ENCODE measurements around the gene ASH1L.
"Not testable (repeated sequence)": the region's sequence is repeated elsewhere in the genome, so short reads cannot be mapped to it uniquely, and the experiment has no call there.

The ASH1L gene

DNA sequence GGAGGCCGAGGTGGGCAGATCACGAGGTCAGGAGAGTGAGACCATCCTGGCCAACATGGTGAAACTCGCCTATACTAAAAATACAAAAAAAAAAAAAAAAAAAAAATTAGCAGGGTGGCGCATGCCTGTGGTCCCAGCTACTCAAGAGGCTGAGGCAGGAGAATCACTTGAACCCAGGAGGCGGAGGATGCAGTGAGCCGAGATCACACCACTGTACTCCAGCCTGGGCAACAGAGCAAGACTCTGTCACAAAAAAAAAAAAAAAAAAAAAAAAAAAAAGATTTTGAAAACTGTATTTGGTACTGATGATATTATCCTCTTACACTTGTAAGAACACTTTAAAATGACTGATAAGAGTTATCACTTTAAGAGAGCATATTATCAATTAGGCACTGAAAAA, 74.2 kb downstream of the ASH1L start:
- DNase-seq = not testable (repeated sequence)

DNA sequence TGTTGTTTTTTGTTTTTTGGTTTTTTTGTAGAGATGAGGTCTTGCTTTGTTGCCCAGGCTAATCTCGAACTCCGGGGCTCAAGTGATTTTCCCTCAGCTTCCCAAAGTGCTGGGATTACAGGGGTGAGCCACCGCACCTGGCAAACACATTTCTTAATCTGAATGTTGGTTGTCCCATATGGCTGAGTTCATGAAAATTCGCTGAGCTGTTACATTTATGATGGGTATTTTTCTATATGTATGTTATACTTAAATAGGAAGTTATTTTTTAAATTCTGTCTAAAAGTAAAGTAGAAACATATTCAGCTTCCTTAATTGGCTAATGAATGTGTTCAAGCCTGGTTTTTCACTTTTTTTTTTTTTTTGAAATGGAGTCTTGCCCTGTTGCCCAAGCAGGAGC, 75.1 kb downstream of the ASH1L start:
- no peak for DNase-seq

DNA sequence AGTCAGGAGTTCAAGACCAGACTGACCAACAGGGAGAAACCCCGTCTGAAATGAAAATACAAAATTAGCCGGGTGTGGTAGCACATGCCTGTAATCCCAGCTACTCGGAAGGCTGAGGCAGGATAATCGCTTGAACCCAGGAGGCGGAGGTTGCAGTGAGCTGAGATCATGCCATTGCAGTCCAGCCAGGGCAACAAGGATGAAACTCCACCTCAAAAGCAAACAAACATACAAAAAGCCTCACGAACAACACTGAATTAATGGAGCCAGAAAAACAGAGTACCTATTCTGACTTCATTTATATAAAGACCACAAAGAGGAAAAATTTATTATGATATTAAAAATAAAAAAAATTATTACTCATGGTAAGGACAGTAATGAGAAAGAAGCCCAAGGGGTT, 75.7 kb downstream of the ASH1L start:
- DNase-seq = not testable (repeated sequence)

DNA sequence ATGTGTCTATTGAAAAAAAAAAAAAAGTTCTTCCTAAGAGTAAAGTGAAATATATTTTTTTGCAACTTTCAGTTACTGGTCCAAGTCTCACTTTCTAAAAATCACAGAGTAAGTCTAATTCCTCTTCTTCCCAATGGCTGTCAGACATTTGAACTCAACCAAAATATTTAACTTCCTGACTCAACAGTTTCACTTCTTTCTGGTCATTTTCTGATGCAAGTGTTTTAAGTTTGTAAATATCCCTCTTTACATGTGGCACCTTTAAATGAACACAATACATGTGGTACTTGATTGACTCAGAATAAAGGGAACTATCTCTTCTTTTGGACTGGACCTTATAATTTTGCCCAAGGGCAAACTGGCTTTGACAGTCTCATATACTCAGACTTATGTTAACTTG, 76.7 kb downstream of the ASH1L start:
- no peak for DNase-seq

DNA sequence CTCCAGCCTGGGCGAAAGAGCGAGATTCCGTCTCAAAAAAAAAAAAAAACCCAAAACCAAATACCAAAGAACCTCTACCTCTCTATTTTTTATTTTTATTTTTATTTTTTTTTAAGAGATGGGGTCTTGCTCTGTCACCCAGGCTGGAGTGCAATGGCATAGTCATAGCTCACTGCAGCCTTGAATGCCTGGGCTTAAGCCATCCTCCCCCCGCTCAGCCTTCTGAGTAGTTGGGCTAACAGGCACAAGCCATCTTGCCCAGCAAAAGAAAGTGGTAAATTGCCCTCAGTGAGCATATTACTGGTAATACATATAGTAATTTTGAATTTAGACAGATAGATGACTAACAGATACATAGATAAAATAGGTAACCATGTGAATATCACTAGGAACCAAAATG, 77.4 kb downstream of the ASH1L start:
- no peak for DNase-seq

DNA sequence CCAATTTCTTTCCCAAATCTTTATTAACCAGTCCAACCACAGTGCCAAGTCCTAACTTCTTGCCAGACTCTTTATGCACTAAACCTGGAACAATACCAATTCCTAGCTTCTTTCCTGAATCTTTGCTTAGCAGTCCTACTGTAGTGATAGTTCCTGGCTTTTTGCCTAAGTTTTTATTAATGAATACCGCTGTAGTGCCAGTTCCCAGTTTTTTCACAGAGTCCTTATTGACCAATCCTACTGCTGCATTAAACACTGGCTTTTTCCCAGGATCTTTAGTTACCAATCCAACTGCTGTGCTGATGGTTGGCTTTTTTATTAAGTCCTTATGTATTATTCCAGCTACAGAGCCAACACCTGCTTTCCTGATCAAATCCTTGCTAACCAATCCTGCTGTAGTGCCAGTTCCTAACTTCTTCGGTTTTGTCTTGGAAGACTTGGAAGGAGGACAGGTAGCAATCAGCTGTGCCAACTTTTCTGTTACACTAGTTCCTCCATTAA, 80.8 kb downstream of the ASH1L start:
- no peak for DNase-seq

DNA sequence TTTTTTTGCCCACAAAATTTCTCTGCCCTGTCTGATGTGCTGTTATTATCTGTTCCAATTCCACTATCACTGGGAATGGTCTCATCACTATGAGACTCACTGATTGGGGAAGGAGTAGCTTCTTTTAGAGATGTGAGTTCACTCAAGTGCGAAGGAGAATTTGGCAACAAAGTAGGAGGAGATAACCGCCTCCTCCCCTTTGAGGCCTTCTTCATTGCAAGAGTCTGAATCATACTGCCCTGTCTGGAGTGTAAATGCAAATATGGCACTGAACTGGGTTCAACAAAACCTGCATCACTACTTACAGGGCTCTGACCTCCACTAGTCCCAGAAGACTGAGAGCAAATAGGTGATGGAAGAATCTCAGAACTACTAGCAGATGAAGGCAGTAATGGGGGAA, 83.4 kb downstream of the ASH1L start:
- no peak for DNase-seq

DNA sequence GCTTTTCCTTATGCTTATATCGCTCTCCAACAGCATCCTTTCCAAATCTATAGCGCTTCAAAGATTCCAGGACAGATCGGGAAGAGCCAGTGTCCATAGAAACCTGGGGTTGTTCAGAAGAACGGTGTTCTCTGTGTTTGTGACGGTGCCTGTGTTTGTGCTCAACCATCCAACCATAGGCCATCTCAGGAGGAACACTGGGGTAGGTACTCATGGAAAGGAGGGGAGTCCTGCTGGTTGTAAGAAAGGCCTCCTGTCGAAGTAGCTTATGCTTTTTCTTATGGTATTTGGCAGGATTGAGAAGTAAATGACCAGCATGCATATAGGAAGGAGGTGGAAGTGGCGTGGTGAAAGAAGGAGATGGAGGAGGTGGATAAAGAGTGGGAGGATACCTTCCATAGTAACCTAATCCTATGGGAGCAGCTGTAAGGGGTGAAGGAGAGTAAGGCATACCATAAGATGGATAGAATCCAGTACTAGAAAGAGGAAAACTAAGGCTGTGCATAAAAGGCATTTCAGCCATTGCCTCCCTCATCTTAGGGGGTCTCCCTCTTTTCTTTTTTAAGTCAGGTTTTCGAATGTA, 84.2 kb downstream of the ASH1L start:
- DNase-seq = no peak

DNA sequence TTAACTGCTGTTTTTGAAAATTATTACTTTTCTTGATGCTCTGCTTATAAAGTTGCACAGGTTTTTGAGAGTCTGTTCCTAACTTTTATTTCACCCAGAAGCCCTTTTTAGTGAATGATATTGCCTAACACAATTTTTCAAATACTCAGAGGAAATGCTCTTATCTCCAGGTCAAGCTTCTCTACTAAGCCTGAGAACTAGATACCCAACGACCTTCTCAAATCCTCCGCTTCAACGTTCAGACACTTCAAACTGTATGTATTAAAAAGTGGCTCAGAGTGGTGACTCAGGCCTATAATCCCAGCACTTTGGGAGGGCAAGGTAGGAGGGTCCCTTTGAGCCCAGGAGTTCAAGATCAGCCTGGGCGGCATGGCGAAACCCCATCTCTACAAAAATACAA, 88.5 kb downstream of the ASH1L start:
- DNase-seq = no peak

DNA sequence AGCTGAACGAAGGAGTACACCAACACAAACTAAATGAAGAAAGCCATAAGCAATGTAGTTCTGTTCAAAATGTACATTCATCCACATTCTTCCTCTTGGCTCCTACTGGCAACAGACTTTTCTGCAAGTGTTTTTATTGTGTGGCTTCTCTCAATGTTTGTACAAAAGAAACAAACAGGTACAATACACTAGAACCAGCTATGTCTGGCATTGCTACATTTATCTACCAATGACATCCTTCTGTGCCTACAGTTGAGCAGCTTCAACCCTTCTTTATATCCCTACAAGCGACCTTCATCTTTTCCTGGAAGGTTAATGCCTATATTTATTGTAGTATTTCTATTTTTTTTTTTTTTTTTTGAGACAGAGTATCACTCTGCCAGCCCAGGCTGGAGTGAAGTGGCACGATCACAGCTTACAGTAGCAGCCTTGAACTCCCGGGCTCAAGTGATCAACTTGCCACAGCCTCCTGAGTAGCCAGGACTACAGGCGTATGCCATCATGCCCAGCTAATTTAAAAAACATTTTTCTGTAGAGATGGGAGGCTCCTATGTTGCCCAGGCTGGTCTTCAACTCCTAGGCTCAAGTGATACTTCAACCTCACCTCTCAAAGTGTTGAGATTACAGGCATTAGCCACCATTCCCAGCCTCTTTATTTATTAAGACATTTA, 89.3 kb downstream of the ASH1L start:
- no peak for DNase-seq

DNA sequence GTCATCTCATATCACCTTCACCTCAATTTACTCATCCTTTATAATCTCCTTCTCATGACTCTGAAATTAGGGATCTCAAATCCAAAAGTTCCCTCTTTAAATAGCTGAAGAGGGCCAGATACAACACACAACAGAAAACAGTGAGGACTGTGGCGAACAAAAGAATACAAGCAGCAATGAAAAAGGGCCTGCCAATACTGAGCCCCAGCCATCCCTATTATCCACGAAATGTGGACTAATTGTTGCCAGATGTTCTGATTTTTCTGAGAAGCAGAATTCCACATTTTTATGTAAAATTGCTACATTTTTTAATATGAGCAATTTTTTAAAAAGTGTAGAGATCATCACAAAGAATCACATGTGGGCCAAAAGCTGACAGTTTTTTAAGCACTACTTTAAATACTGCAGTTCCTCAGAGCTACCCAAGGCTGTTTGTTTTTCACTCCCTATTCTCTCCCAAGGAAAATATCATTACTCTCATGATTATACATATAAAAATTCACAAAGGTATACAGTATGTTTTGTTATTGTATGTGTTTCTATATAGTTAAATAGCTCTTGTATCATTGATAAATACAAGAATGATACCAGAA, 90.0 kb downstream of the ASH1L start:
- no peak for DNase-seq

DNA sequence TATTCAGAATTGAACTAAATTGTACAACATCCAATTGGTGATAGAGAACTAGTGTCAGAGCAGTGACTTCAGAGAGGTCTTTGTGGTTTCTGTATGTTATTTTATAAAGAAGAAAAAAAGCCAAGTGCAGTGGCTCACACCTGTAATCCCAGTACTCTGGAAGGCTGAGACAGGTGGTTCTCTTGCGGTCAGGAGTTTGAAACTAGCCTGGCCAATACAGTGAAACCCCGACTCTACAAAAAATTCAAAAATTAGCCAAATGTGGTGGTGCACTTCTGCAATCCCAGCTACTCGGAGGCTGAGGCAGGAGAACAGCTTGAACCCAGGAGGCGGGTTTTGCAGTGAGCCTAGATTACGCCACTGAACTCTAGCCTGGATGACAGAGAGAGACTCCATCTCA, 90.7 kb downstream of the ASH1L start:
- DNase-seq = no peak

DNA sequence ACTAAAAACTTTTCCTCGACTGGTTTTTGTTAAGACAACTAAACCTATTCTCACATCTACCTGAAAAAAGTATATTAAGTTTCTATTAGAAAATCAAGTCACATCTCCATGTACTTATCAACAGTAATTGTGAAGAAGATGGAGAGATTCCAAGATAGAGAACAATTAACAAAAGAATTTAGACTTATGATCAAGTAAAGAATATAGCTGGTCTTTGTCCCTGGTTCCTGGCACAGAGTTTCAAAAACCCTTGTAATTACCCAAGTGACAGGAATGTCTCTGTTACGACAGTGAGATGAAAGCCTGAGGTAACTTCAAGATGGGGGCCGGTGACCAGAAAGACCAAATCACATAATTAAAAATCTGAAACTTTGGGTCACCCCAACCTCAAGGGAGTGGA, 91.6 kb downstream of the ASH1L start:
- DNase-seq = no peak

DNA sequence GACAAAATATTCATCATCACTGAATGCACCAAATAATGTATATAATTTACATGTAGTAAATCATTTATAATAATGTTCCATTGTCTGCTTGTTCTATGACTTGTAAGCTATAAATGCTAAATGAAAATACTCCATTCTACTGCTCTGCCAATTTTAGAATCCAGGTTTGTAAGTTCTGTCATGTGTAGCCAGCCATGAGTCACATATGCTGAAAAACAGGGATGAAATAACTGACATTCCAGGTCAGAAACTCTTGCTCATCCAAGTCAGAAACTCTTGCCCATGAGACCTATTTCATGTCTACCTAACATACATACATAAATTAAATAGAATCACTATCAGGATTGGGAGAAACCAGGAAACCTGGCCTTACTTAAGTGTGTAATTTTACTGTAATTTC, 95.6 kb downstream of the ASH1L start:
- no peak for DNase-seq

DNA sequence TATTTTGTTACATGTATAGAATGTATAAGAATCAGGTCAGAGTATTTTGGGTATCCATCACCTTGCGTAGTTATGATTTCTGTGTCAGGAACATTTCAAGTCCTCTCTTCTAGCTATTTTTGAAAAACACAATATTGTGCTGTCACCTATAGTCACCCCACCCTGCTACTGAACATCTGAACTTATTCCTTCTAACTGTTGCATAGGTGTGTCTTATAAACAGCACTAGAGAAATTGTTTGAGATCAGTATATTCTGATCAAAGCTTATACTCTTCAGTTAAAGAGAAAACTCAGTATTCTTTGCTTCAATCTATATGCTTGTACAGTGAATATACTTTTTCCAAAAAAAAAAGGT, 96.0 kb downstream of the ASH1L start:
- no peak for DNase-seq

DNA sequence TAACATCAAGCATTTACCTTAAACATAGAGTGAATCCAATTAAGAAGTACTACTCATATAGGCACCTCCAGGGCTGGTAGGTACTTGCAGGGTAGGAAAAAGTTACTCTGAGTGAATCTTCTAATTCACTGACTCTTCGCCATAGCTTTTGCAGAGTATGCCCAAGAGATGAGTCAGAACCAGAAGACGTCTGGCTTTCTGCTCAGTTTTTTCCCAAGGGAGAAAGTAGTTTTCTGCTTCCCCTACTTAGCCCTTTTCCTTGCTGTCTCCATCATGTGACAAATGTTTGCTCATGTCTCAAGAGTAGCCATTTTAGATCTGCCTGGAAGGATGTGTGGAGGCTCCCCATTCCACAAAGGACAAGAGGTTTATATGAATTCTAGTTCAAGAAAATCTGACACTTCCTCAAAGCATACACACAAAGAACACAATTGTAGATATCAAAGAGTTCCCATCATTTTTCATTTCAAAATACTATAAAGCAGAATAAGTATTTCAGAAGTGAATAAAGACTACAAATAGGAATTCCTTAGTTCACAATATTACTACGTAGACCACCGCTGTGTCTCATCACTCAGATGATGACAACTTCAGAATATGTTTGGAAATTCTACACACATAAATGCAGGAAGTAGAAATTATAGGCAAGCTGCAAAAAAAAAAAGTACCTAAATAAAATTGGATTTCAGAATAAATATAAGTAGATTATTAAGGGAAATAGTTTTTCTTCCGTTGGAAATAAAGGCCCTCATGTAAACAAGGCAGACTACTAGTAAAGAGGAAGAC, 98.5 kb downstream of the ASH1L start:
- no peak for DNase-seq

DNA sequence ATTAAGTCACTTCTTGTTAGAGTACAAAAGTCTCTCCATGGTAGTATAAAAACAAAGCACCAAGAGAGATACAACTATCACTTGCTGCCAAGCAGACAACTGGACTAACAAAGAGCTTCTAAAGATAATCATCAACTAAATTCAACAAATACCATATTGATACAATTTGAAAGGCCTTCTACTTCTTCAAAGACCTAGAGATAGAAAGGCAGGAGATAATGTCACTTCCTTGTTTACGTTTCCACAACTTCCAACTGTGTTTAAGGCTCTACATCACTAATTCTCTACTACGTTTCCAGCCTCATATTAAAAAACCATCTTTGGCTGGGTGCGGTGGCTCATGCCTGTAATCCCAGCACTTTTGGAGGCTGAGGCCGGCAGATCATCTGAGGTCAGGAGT, 104.5 kb downstream of the ASH1L start:
- no peak for DNase-seq

DNA sequence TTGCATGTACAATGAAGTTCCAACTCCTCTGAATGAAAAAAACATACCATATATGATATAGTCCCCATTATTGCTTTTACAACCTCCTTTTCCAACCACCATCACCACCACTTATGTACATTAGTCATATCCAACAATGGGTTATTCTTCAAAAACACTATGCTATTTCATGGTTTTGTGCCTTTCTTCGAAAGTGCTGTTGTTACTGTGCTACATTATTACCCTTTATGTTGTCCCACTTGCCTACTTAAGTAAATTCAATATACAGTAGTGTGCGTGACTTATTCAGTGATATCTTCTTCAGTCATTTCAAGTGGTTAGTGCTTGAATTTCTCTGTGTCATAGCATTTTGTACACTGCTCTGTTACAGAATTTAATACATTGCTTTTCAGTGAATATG, 105.3 kb downstream of the ASH1L start:
- DNase-seq = no peak

DNA sequence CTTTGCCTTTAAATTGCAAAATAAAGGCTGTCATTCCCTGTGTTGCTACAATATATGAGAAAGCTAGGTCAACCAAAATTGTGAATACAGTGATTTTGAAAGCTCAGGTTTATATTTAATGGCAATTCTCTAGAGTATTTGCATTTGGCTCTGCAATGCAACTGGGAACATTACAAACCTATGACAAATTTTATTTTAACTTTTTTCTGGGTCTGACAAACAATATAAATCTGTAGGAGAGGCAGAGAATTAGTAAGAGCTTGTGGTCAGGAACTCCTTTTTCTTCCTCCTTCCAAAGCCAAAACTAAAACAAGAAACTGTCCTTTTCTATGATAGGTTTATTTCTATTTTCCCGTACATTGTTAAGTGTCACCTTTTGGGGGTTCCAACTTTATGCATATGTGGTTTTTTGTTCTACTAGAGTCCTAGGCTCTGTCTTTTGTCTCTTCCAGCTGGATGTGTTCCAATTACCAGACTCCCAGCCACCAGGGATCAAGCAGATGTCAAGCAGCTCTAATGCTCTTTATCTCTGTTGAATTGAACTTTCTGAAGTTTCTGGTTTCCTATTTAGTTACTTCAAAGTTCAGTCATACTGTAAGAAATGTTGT, 106.9 kb downstream of the ASH1L start:
- DNase-seq = no peak

DNA sequence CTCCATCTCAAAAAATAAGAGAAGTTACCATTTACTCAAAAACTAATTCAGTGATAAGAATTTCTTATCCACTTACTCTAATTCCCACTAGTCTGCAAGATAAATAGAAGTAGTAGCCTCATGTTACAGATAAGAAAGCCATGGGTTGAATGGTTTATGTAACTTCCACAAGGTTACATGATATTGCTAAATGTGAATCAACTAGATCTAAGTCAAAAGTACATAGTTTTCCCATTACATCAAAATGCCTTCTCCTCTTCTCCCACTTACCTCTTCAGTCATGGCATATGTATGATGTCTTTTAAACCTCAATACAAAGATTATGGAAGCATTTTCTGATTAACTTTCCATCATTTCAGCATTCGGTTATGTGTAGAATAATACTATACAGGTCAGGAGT, 108.5 kb downstream of the ASH1L start:
- DNase-seq = no peak

DNA sequence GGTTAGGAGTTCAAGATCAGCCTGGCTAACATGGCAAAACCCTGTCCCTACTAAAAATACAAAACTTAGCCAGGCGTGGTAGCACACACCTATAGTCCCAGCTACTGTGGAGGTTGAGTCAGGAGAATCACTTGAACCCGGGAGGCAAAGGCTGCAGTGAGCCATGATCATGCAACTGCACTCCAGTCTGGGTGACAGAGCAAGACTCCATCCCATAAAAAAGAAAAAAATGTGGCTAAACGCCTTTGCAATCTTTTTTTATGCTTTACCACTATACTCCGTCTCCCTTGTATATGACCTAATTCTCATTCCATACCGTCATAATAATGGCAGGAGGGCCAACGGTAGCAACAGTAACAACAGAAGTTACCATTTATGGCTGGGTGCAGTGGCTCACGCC, 109.5 kb downstream of the ASH1L start:
- DNase-seq = no peak

DNA sequence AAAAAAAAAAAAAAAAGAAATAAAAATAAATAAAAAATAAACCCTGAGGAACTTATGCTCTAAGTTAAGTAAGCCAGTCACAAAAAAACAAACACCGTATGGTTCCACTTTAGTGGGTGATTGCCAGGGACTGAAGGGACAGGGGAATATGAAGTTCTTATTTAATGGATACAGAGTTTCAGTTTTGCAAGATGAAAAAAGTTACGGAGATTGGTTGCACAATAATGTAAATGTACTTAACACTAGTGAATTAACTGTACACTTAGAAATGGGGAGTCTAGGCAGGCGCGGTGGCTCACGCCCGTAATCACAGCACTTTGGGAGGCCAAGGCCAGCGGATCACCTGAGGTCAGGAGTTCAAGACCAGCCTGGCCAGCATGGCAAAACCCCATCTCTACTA, 111.4 kb downstream of the ASH1L start:
- no peak for DNase-seq

DNA sequence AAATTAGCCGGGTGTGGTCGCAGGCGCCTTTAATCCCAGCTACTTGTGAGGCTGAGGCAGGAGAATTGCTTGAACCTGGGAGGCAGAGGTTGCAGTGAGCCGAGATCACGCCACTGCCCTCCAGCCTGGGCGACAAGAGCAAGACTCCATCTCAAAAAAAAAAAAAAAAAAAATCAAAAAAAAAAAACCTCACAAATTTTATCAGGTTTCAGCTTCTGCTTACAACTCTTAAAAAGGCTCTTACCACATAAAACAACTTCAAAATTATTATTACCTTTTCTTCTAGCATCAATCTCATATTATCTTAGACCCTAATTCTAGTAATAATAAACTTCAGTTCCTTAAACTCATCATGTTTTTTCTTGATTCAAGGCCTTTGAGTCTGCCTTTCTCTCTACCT, 120.2 kb downstream of the ASH1L start:
- DNase-seq = not testable (repeated sequence)

DNA sequence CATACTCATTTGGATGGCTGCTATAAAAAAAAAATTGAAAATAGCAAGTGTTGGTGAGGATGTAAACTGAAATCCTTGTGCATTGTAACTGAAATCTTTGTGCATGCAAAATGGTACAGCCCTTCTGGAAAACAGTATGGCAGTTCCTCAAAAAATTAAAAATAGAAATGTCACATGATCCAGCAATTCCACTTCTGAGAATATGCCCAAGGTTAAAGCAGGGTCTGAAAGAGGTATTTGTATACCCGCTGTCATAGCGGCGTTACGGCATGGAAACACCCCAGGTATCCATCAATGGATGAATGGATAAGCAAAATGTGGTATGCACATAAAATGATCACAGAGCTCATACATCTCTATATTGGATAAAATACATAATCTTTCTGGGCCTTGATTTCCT, 125.2 kb downstream of the ASH1L start:
- no peak for DNase-seq
